Activated naive CD4-positive, alpha-beta T cell treated with anti-CD3 and anti-CD28 coated beads for 36 hours (primary cell): ENCODE results near the gene CNRIP1. TPM values are rescaled to one million over a fixed set of nuclear protein-coding genes. Genes with fewer than 3 reads are reported as not detected.

Source experiments
- CTCF ChIA-PET: fragments of 350-600 bp; sonication (Branson Sonifier 250); formaldehyde crosslinking; loops from one replicate; lab custom pipeline; 2021; ENCODE audit warnings: antibody characterized with exemption; lab: Charles Lee
- DNase-seq: peaks from one replicate; pipeline ENCODE4 v3.0.0-alpha.2; 2020
- H3K27ac Mint-ChIP-seq: one replicate; pipeline ENCODE4 v1.8.0; 2021; ENCODE audit warnings: mild to moderate bottlenecking, mixed read lengths
- H3K27me3 Mint-ChIP-seq: one replicate; pipeline ENCODE4 v1.8.0; 2021; ENCODE audit warnings: low read depth, mixed read lengths
- H3K36me3 Mint-ChIP-seq: one replicate; pipeline ENCODE4 v1.8.0; 2021; ENCODE audit warnings: low read depth, mixed read lengths
- H3K4me1 Mint-ChIP-seq: one replicate; pipeline ENCODE4 v1.8.0; 2021; ENCODE audit warnings: low read depth, mixed read lengths
- H3K4me3 Mint-ChIP-seq: one replicate; pipeline ENCODE4 v1.8.0; 2021; ENCODE audit warnings: mild to moderate bottlenecking, moderate library complexity, mixed read lengths
- H3K9me3 Mint-ChIP-seq: one replicate; pipeline ENCODE4 v1.8.0; 2021; ENCODE audit warnings: mixed read lengths
- intact Hi-C: fragments of 100-400 bp; cut with micrococcal nuclease; formaldehyde crosslinking; loops from one replicate; pipeline ENCODE4 v1.15.1; 2023
- total RNA-seq, 2 experiments: library from RNA; stranded (reverse); gene quantifications; one replicate each; pipeline ENCODE4 v1.2.3, GENCODE V29; 2021

Gene CNRIP1
- total RNA-seq, 2 experiments from 2014 or later, result not detected

DNA sequence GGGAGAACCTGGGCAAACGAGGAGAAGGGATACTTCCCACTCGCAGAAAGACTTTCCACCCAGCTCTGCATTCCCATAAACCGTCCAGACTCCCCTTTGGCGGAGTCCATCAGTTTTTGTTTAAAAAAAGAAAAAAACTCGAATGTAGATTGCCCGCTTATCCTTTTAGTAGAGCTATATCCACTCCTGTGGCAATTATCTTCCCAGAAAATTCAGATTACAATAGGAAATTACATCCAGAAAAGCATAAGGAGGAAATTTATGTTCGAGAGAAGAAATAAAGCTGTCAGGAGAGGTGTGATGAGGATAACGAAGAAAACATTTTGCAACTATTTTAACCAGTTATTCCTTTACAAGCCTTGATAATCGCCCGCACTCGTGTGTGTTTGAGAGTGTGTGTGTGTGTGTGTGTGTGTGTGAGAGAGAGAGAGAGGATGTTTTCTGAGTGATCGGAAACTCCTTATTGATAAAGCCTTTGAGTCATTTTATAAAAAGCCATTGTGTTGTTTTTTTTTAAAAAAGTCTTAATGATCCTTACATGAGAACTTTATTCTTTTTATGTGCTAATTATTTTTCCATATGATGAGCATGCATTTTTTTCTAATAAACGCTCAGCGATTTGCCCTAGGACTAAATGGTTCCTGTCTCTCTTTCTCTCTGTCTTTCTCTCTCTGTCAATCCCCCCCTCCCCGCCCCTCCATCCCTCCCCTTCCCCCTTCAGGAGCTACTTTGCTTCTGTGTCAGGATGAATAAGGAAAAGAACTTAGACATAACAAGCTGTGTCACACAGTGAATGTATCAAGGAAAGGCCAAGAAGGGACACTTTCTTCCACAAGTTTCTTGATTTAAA is 66.3 kb downstream of the CNRIP1 start:
- Mint-ChIP-seq H3K9me3 (no peaks in the 10 kb centered on the region), H3K36me3 (peaks cover 14% of the 10 kb centered on the region), H3K4me1 (peaks cover 40% of the 10 kb centered on the region), H3K27ac (peak overlapping the region; percentile 97), H3K27me3 (no peaks in the 10 kb centered on the region), H3K4me3 (peak overlapping the region; percentile 98)
- CTCF ChIA-PET, result interaction anchor here (0.6 to 1.2 kb wide), 4 partner anchors 68 to 210 kb away, joined by 3 to 4 read pairs (median 4); no protein-coding TSS in a partner anchor
- intact Hi-C loops, result loop anchor here (1.0 to 5.0 kb wide), 8 partner anchors 187 to 857 kb away; partner anchors contain the start of gene ETAA1
- DNase-seq, result peak; percentile 43

DNA sequence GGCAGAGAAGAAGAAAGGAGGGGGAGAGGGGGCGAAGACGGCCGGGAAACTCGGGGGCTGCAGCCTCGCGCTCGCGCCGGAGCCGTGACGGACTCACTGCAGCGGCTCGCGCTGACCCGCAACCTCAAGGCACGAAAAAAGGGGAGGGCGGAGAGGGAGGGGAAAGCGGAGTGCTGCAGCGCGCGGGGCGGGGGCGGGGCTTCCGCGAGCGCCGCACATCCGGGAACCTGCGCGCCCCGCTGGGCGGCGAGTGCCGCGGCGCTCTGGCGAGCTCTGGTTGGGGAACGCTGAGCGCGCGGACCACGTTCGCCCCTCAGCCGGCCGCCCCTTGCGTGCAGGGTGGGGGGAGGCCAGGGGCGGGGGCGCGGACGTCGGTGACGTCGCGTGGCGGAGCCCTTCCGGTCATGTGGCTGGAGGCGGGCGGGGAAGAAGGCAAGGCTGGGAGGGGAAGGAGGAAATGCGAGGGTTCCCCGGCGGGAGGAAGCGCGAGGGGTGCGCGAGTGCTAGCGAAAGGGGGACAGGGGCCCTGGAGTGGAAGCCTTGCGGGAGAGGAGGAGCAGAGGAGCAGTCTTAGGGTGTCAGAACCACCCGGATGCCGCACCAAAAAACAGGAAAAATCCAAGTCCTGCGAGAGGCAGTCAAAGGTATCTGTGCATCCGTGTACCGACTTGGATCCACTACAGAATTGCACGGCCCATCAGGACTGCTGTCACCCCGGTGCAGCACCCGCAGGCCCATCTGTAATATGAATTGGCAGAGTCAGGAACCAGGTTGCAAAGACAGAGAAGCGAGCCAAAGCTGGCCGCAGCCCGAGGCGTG is 67.1 kb downstream of the CNRIP1 start, which contains the start of gene PPP3R1:
PPP3R1 (minus strand) TSS at position 133 of the 819 bp plus-strand sequence. CDS start 405 bp downstream, outside the sequence.
- no peaks in the 10 kb centered on the region for H3K9me3 Mint-ChIP-seq
- intact Hi-C loops, result loop anchor here (1.0 to 5.0 kb wide), 8 partner anchors 188 to 856 kb away; partner anchors contain the start of gene ETAA1
- H3K36me3 Mint-ChIP-seq, result peaks cover 14% of the 10 kb centered on the region
- H3K4me1 Mint-ChIP-seq, result peaks cover 40% of the 10 kb centered on the region
- H3K27ac Mint-ChIP-seq, result peak within 1 kb of the TSS; percentile 97
- peak within 1 kb of the TSS; percentile 98 for H3K4me3 Mint-ChIP-seq
- DNase-seq, result peak; percentile 95
- CTCF ChIA-PET, result interaction anchor here (0.6 to 1.2 kb wide), 4 partner anchors 50 to 189 kb away, joined by 3 to 4 read pairs (median 4); no protein-coding TSS in a partner anchor
- H3K27me3 Mint-ChIP-seq, result no peaks in the 10 kb centered on the region

DNA sequence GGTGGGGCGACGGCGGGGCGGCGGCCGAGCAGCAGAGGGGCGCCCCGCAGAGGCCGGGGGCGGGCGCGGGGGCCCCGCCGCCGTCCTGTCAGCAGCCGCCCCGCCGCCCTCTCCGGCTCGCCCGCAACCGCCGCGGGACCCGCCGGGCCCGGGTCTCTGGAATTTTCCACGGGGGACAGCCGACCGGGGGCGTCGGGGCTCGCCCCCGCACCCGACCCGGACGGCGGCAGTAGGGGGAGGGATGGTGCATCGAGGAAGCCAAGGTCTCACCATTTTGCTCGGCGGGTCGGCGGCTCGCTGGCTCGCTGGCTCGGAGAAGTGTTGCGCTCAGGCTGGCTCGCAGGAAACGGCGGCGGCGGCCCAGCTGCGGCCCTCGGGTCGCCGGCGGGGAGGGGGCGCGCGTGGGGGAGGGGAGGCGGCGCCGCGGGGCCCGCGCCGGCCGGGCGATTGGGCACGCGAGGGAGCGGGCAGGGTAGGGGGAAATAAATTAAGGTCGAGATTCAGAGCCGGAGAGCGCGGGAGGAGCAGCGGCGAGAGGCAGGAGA is 67.8 kb downstream of the CNRIP1 start:
- peak; percentile 47 for DNase-seq
- CTCF ChIA-PET, result interaction anchor here (0.6 to 2.1 kb wide), 4 partner anchors 49 to 79 kb away, joined by 3 to 11 read pairs (median 4); no protein-coding TSS in a partner anchor
- H3K4me3 Mint-ChIP-seq, result peak overlapping the region; percentile 98
- no peaks in the 10 kb centered on the region for H3K9me3 Mint-ChIP-seq
- H3K27me3 Mint-ChIP-seq, result no peaks in the 10 kb centered on the region
- peak overlapping the region; percentile 95 for H3K27ac Mint-ChIP-seq
- peaks cover 14% of the 10 kb centered on the region for H3K36me3 Mint-ChIP-seq
- intact Hi-C loops, result loop anchor here (1.0 to 5.0 kb wide), 15 partner anchors 13 to 855 kb away; partner anchors contain the start of genes APLF, ETAA1, FBXO48 and PNO1
- peaks cover 39% of the 10 kb centered on the region for H3K4me1 Mint-ChIP-seq

DNA sequence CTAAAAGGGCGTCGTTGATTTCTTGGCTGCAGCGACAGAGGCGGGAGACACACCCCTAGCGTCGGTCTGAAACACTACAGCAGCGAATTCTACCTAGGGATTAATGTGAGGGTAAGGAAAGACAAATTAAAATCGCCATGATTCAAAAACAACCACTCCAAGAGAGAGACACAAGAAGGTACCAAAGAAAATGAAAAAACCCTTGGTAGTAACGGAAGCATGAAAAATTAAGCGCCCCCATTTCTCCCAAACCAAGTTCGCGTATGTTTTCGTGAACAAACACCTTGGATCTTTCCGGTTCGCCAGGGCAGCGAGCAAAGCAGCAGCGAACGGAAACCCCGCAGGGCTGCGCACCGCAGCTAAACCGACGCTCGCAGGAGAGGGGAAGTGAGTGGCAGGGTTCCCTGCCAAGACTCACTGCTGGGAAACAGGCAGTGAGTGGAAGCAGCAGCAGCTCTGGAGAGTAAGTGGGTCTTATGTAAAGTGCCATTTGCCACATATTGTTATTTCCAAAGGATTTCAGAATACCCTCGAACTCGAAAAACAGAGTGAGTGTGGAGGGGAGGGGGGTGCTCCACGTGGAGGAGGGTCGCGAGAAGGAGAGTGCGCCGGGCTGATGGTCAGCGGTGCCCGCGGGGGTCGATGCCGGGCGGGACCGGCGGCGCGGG is 68.4 kb downstream of the CNRIP1 start:
- Mint-ChIP-seq H3K27me3 (no peaks in the 10 kb centered on the region), H3K4me1 (peaks cover 38% of the 10 kb centered on the region), H3K36me3 (peaks cover 14% of the 10 kb centered on the region), H3K27ac (peak overlapping the region; percentile 94), H3K4me3 (peak overlapping the region; percentile 97), H3K9me3 (no peaks in the 10 kb centered on the region)
- intact Hi-C loops, result loop anchor here (1.0 to 5.0 kb wide), 12 partner anchors 12 to 576 kb away; partner anchors contain the start of genes APLF, FBXO48 and PNO1
- CTCF ChIA-PET, result interaction anchor here (0.6 to 2.1 kb wide), 6 partner anchors 48 to 541 kb away, joined by 3 to 11 read pairs (median 4); no protein-coding TSS in a partner anchor
- peak; percentile 90 for DNase-seq

DNA sequence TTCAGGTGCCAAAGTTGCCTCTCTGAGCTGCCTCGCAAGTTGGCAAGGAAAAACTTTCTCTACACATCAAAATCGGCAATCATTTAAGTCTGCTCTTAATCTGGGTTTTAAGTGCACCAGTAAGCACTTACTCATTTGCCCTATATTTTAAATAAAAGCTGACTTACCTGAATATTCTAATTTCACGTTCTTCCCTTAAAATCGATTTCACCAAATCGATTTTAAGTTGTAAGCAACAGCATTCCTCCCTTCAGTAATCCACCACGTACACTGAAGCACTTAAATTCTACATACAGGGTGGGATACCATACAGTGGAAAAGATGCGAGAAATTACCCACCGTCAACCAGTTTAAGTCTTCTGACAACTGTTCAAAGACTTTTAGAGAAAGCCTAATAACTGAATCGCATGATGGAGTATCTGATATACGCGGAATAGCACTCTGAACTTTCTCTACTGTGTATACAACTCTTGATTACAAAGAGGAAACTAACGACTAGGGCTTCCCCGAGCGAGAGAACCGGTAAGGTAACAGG is 69.0 kb downstream of the CNRIP1 start:
- Mint-ChIP-seq H3K4me1 (peaks cover 33% of the 10 kb centered on the region), H3K36me3 (peaks cover 14% of the 10 kb centered on the region), H3K27ac (peak overlapping the region; percentile 94), H3K27me3 (no peaks in the 10 kb centered on the region), H3K9me3 (no peaks in the 10 kb centered on the region), H3K4me3 (peak overlapping the region; percentile 97)
- intact Hi-C loops, result loop anchor here (1.0 to 5.0 kb wide), 12 partner anchors 11 to 577 kb away; partner anchors contain the start of genes APLF, FBXO48 and PNO1
- CTCF ChIA-PET, result interaction anchor here (0.6 to 2.1 kb wide), 7 partner anchors 13 to 541 kb away, joined by 3 to 11 read pairs (median 3); no protein-coding TSS in a partner anchor
- no peak for DNase-seq

DNA sequence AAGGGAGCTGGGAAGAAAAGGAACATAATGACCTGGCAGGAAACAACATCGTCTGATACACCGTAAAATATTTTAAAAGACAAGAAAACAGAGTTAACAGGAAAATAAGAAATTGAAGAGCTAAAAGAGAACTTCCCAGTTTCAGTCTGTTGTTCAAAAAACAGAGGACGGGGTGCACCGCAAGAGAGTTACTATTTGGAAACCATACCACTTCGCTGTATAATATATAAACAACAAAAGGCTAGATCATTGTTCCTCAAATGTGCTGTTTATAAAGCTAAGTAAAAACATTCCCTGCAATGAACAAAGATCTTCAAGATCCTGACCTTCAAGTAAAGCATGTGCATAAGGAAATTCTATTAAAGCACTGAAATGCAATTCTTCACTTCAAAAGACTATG is 69.6 kb downstream of the CNRIP1 start:
- Mint-ChIP-seq H3K27ac (peak overlapping the region; percentile 94), H3K9me3 (no peaks in the 10 kb centered on the region), H3K36me3 (peaks cover 14% of the 10 kb centered on the region), H3K4me1 (peaks cover 29% of the 10 kb centered on the region), H3K27me3 (no peaks in the 10 kb centered on the region), H3K4me3 (peak overlapping the region; percentile 97)
- CTCF ChIA-PET, result interaction anchor here (0.6 to 2.1 kb wide), 8 partner anchors 12 to 190 kb away, joined by 3 to 11 read pairs (median 3); no protein-coding TSS in a partner anchor
- no peak for DNase-seq
- intact Hi-C loops, result loop anchor here (2.0 to 5.0 kb wide), 4 partner anchors 33 to 577 kb away; no protein-coding TSS in a partner anchor

DNA sequence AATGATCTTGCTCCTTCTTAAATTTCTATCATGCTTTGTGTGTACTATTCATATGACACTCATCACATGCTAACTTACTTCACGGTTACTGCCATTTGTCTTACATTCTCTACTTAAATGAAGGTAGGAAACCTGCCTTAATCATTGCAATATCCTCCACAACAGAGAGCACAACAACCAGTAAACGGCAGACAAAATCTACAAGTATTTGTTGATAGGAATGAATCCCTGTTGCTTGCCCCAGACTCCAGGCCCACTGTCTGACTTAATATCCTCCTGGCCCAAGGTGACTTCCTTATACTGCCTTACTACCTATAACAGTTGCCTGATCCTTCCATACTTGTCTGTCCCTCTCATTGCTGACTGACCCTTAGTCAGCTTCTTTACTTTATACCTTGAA is 70.9 kb downstream of the CNRIP1 start:
- CTCF ChIA-PET, result interaction anchor here (0.7 to 0.8 kb wide), 3 partner anchors 42 to 485 kb away, joined by 3 to 5 read pairs (median 3); no protein-coding TSS in a partner anchor
- intact Hi-C loops, result no loop called here
- Mint-ChIP-seq H3K27me3 (no peaks in the 10 kb centered on the region), H3K36me3 (peaks cover 14% of the 10 kb centered on the region), H3K4me3 (peak overlapping the region; percentile 4), H3K27ac (no peak overlapping the region), H3K4me1 (peaks cover 17% of the 10 kb centered on the region), H3K9me3 (no peaks in the 10 kb centered on the region)
- DNase-seq, result no peak

DNA sequence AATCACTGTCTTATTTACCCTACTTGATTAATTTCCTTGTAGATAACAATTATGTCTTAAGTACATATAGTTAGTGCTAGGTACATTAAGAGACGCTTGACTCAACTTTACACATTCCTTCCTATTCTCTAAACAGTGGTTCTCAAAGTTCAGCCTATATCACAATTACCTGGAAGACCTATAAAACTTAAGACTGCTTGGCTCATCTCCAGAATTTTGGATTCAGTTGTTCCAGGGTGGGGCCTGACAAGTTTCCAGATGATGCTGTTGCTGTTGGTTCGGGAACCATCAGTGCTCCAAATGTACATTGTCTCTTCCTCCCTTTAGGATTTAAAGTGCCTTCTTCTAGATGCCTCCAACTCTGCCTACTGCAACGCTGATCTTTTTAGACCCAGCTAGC is 71.4 kb downstream of the CNRIP1 start:
- no peak overlapping the region for H3K27ac Mint-ChIP-seq
- DNase-seq, result no peak
- H3K27me3 Mint-ChIP-seq, result no peaks in the 10 kb centered on the region
- H3K4me1 Mint-ChIP-seq, result peaks cover 12% of the 10 kb centered on the region
- CTCF ChIA-PET, result interaction anchor here (0.7 to 0.8 kb wide), 2 partner anchors 52 to 485 kb away, joined by 3 to 5 read pairs; no protein-coding TSS in a partner anchor
- H3K9me3 Mint-ChIP-seq, result no peaks in the 10 kb centered on the region
- H3K4me3 Mint-ChIP-seq, result no peak overlapping the region
- intact Hi-C loops, result no loop called here
- H3K36me3 Mint-ChIP-seq, result peaks cover 14% of the 10 kb centered on the region

DNA sequence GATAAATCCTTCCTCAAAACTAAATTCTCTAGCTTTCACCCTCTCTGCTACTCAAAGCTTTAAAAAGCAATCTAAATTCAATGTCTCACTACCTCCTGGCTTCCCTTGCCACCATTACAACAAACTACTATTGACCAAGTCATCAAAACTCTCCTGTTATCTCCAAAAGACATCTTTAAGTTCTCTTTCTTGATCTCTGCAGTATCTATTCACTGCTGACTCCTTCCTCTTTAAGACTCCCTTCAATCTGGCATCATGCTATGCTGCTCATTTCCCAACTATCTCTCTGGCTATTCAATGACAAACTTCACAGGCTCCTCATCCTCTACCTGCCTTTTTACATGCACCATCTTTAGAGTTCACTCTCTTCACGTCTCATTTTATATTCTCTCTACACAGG is 73.4 kb downstream of the CNRIP1 start:
- Mint-ChIP-seq H3K36me3 (peaks cover 10% of the 10 kb centered on the region), H3K4me1 (peaks cover 20% of the 10 kb centered on the region), H3K27me3 (no peaks in the 10 kb centered on the region), H3K27ac (no peak overlapping the region), H3K4me3 (no peak overlapping the region), H3K9me3 (no peaks in the 10 kb centered on the region)
- CTCF ChIA-PET, result interaction anchor here (1.9 kb wide), 1 partner anchor 50 kb away, joined by 9 read pairs; no protein-coding TSS in a partner anchor
- intact Hi-C loops, result no loop called here
- no peak for DNase-seq

DNA sequence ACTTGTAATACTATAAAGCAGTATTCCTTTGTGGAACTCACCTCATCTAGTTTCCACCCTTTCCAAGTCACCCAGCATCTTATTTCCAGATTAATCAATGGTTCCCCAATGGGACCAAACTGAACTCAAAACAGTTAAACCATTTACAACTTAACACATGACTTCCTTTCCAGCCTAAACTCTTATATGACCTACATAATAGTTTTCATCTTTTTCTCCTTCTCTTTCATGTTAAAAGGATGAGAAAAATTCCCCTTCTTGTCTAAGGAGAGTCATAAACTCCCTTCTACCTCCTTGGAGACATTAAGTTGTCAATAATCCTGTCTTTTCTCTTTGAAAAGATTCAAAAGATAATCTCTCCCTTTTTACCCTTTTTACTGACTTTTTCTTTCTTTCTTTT is 74.1 kb downstream of the CNRIP1 start:
- peaks cover 9% of the 10 kb centered on the region for H3K36me3 Mint-ChIP-seq
- H3K9me3 Mint-ChIP-seq, result no peaks in the 10 kb centered on the region
- peaks cover 27% of the 10 kb centered on the region for H3K4me1 Mint-ChIP-seq
- no peak overlapping the region for H3K4me3 Mint-ChIP-seq
- CTCF ChIA-PET, result interaction anchor here (1.9 kb wide), 1 partner anchor 49 kb away, joined by 9 read pairs; no protein-coding TSS in a partner anchor
- intact Hi-C loops, result no loop called here
- H3K27ac Mint-ChIP-seq, result no peak overlapping the region
- DNase-seq, result no peak
- H3K27me3 Mint-ChIP-seq, result no peaks in the 10 kb centered on the region
